HG03558 (cell line): ENCODE data around the gene ROBO3.

ENCODE experiments used
- ATAC-seq: cut with Tn5 transposase; IDR thresholded peaks from one replicate; pipeline ENCODE4 v1.9.1; 2021; ENCODE audit warnings: moderate number of reproducible peaks; ENCODE audit not compliant: unreplicated experiment; ENCODE audit errors: extremely low read depth

The ROBO3 gene

DNA sequence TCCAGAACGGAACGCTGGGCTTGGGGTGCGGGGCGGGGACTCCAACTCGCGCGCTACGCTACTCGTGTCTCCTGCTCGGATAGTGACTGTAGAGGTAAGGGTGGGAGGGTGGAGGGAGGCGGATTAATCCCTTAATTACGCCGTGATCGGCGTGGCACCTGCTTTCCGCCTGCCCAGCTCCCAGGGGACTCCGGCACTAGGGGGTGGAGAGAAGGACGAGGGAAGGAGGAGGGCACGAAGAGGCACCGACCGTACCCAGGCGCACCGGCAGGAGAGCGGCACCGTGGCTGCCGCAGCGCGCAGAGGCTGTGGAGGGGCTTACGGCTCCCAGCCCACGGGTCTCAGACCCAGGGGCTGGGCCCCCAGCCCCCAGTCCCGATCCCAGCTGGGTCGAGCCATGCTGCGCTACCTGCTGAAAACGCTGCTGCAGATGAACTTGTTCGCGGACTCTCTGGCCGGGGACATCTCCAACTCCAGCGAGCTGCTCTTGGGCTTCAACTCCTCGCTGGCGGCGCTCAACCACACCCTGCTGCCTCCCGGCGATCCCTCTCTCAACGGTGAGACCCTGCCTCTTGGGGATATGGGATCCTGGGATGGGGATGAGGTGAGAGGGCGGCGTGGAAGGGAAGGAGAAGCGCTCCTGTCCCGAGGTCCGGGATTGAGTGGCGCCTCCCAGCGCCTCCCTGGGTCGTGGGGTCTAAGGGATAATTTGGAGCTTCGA lies at the start of gene ROBO3:
ROBO3 (plus strand) TSS at position 252 of the 721 bp plus-strand sequence; CDS start at position 398, 146 bp downstream.
- no peak for ATAC-seq

DNA sequence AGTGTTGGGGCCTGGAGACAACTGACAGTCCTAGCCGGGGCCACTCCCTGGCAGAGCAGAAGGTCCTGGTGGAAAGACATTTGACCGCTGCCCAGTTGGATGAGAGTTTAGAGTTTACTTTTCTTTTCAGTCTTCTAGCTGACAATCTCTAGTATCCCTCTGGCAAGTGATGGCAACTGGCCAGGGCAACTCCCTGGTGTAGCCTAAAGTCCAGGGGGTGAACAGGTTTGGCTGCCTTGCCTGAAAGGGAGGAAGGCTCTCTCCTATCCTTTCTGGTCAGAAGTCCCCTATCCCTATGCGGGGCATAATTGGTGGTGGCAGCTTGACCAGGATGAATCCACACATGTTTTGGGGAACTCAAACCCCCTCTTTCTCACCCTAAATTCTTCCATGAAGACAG lies 48.2 kb upstream of the ROBO3 start:
- ATAC-seq = no peak

- ATAC-seq = no peak
These were observed 43.1 kb upstream of the ROBO3 start for GRCh38 chr11:124821995-124822730.

DNA sequence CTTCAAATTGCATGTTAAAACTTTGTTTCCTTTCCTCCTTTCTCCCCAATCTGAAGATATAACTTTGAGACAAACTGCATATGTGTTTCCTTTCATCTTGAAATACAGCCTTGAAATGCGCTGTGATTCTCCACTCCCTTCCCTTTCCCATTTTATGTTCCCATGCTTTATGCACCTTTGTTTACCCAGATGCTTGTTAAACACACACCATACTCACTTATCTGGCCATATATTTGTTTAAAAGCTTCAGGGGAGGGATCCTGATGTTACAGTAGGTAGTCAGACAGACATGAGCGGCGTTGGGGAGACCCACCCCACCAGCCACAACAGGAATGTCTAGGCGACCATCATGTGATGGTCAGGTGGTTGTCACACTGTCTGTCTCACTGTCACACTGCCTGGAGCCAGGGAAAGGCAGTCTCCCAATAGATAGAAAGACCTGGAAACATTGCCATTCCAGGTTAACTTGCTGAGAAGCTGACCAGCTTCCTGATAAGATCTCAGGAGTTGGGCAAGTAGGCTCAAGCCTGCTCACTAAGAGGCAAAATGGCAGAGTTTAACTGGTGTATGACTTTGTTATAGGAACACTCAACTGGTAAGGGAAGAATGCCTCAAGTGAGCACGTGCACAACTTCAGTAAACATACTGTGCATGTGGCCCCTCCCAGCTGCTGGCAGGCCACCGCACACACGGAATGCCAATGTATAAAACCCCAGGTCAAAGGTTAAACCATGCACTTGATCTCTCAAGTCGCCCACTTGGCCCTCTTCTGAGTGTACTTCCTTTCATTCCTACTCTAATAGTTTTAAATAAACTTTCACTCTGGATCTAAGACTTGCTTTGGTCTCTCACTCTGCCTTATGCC lies 41.5 kb upstream of the ROBO3 start:
- ATAC-seq = no peak

DNA sequence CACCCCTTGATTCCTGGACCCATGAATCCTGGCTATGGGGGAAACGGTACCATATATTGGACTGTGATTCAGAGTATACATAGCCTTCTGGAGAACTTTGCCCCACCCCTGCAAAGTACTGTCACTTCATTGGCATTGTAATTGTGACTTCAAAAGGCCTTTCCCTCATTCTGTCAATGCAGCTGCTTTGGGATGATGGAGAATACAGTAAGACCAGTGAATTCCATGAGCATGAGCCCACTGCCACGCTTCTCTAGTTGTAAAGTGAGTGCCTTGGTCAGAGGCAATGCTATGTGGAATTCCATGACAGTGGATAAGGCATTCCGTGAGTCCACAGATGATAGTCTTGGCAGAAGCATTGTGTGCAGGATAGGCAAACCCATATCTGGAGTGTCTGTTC lies 39.4 kb upstream of the ROBO3 start:
- no peak for ATAC-seq

DNA sequence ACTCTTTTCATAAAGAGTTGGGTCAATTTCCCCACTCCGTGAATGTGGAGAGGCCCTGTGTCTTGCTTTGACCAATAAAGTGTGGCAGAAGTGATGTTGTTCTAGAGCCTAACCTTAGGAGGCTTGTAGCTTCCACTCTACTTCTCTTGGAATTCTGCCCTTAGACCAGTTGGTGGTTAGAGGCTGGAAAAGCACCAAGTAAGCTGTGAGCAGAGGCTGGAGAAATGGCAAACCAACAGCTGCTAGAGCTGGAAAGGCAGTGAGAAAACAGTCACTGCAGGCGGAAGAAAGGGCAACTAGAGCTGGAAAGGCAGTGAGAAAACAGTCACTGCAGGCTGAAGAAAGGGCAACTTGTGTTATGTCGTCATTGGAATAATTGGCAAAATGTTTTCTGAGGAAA lies 35.2 kb upstream of the ROBO3 start:
- no peak for ATAC-seq

GRCh38 chr11:124830749-124831148 lies 34.5 kb upstream of the ROBO3 start:
- ATAC-seq = no peak

- ATAC-seq = no peak
These were observed 33.3 kb upstream of the ROBO3 start for GRCh38 chr11:124831897-124832296.

DNA sequence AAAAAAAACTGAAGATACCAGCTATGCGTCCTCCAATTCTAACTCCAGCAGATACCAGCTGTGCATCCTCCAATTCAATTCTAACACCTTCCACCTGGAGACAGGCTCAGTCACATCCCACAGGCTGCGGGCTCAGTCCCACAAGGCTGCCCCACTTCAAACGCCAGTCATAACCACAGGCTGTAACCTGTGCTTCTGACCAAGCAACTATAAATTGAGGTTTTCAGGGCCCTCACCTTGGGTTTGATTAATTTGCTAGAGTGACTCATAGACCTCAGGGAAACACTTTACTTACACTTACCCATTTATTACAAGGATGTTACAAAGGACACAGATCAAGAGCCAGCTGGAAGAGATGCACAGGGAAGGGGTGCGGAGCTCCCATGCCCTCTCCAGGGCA lies 32.7 kb upstream of the ROBO3 start:
- no peak for ATAC-seq

DNA sequence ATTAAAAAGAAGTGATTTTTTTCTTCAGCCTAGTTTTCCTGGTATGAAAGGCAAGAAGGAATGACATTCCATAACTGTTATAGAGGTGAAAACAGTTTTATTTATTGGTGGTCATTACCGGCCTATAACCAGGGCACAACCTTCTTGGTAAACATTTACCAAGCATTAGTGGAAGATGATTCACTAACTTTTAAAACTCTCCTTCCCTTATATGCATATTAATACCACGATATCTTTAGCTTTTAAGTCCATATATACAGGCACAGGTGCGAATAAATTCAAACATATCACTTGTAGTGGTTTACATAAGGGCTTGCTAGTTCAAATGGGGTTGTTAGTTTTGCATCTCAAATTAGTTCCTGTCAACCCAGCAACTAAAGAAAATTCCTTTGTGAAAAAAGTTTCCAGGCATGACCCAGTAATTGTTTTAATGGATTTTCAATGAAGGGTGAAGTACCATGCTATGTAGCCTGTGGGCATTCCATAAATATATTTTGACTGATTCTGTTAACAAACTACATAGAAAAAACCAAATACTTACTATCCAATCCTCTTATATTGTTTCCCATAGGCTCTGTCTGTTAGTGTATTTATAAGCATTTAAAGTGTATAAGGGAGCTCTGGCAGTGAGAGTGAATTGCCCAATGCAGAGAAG lies 30.6 kb upstream of the ROBO3 start:
- ATAC-seq = no peak

- no peak for ATAC-seq
These were observed 29.3 kb upstream of the ROBO3 start for GRCh38 chr11:124835918-124836317.

DNA sequence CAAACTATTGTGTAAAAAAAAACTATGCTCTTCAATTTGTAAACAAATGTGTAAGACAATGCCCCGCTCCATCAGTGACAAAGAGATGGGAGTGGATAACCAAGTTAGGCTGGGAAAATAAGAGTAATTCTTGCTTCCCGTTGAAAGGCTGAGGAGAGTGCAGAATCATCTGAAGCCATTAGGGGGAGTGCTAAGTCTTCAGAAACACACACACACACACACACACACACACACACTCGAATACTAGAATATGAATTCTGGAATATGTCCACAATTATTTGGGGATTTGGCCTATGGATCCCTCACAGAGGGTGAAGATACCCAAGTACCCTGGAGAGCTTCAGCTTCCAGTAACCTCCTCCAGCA lies 27.8 kb upstream of the ROBO3 start:
- no peak for ATAC-seq

DNA sequence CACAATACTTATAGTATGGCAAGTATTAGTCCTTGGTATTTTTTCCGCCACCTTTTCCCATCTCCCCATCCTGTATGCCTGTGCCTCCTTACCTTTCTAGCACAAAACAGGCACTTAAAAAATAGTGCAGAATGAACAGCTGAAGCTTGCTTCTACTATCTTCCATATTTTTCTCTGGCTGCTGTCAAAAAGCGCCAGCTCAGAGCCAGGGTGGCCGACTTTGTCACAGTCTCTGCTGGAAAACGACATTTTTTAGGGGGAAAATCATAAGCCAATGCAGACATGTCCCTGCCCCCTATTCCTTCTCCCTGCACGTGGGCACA lies 26.5 kb upstream of the ROBO3 start:
- ATAC-seq = no peak

DNA sequence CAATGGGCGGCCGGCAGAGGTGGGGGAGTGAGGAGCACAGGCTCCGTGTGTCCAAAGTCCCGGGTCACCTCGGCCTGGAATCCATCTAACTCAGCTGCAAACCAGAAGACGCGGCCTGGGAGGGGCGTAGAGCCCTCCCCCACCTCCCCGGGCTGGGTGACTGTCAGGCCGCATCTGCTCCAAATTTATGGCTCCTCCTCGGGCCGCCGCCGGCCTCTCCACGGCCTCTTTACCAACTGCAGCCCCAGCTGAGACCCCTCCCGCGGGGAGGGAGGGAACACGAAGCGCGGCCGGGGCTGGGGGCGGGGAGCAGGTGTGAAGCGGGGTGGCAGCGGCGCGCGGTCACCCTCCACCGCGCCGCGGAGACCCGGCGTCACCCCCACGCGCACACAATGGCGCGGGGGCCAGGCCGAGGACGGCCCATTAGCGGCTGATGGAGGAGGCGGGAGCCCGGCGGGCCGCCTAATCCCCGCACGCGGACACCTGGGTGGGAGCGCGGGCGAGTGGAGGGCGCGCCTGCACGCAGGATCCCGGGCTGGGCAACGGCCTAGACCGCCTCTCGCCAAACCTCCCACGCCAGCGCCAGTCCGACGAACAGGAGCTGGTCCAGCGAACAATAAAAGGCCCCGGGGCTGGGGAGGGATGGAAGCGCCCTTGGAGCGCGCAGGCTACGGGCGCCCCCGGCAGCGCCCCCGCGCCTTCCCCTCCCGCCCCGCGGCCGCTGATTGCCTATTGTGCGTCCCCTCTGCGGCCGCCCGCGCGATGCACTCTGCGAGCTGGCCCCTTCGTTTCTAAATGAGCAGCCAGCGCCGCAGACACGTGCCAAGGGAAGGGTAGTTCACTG lies 25.9 kb upstream of the ROBO3 start:
- no peak for ATAC-seq

- no peak for ATAC-seq
These were observed 25.1 kb upstream of the ROBO3 start for GRCh38 chr11:124839972-124840621.

DNA sequence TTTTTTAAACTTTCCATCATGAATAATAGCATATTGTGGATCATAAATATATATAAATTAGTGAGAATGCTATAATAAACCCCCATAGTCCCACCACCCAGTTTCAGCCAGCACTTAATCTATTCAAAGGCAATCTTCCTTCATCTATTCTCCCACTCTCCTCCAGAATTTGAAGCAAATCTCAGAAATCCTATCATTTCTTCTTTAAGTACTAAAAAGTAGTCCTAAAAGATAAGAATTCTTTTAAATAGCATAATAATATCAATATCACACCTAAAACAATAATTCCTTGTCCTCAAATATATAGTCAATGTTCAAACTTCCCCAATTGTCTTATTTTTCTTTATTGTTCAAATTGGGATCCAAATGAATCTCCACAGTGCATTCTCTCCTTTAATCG lies 24.6 kb upstream of the ROBO3 start:
- ATAC-seq = no peak

GRCh38 chr11:124841201-124841600 lies 24.0 kb upstream of the ROBO3 start:
- ATAC-seq = no peak

GRCh38 chr11:124841840-124842239 lies 23.4 kb upstream of the ROBO3 start:
- no peak for ATAC-seq

GRCh38 chr11:124842305-124842704 lies 22.9 kb upstream of the ROBO3 start:
- ATAC-seq = no peak

- ATAC-seq = no peak
These were observed 21.7 kb upstream of the ROBO3 start for GRCh38 chr11:124843616-124843910.
